GM19372 (cell line): ENCODE measurements around the gene LRRC36.

Experiments used
- ATAC-seq: cut with Tn5 transposase; IDR thresholded peaks from one replicate; pipeline ENCODE4 v1.9.1; 2021; ENCODE audit warnings: mild to moderate bottlenecking, low read depth, moderate library complexity; ENCODE audit not compliant: unreplicated experiment

Gene LRRC36, protein sequence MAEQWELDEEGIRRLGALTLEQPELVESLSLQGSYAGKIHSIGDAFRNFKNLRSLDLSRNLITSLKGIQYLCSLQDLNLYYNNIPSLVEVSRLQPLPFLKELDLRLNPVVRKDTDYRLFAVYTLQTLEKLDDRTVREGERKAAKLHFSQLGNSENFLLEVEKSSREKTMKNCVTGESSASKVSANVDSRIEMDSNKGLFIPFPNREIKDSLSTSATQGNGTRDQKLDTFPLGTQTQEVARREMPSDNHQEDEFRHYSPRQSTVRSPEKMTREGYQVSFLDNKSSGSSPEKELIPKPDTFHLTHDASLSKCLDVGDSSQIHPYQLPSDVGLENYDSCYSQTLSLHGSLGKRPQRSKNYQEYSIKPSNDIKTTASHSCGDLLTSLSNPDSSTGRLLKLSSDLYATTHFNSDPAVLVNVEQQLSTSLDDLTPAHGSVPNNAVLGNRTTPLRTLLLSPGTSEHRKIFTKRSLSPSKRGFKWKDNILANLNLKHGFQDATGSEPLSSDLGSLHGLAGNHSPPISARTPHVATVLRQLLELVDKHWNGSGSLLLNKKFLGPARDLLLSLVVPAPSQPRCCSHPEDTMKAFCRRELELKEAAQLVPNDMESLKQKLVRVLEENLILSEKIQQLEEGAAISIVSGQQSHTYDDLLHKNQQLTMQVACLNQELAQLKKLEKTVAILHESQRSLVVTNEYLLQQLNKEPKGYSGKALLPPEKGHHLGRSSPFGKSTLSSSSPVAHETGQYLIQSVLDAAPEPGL

DNA sequence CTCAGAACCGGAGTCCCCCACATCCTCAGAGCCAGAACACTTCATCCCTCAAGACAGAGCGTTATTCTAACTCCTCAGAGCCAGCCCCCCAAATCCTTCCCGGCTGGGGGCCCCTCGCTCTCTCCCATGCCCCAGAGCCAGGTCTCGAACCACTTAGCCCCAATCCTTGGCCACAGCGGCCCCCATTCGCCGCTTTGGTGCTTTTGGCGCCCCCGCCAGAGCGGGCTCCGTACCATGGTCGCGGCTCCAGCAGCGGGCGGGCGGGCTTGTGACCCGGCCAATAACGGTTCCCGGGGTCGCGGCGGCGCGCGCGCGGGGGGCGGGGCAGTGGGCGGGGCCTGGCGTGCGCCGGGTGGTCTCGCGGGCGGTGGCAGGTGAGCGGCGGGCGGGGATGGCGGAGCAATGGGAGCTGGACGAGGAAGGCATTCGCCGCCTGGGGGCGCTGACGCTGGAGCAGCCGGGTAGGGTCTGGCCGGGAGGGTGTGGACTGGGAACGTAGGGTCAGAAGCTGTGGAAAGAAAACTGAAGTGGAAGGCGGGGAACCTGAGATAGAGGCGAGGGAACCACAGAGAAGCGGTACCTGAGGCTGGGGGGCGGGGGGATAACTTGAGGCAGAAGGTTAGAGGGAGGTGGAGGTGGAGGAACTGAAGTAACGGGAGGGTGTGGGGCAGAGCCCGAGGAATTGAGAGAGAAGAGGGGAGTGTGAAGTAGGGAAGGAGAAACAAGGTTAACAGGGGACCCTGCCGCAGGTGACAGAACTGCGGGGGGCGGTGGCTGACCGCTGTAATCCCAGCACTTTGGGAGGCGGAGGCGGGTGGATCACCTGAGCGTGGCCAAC is at the start of gene LRRC36, which contains the start of gene KCTD19:
LRRC36 (plus strand) TSS at position 344 of the 838 bp plus-strand sequence; CDS start at position 392, 48 bp downstream.
KCTD19 (minus strand) TSS at position 270 of the 838 bp plus-strand sequence; CDS start at position 236, 34 bp downstream.
- ATAC-seq: no peak

DNA sequence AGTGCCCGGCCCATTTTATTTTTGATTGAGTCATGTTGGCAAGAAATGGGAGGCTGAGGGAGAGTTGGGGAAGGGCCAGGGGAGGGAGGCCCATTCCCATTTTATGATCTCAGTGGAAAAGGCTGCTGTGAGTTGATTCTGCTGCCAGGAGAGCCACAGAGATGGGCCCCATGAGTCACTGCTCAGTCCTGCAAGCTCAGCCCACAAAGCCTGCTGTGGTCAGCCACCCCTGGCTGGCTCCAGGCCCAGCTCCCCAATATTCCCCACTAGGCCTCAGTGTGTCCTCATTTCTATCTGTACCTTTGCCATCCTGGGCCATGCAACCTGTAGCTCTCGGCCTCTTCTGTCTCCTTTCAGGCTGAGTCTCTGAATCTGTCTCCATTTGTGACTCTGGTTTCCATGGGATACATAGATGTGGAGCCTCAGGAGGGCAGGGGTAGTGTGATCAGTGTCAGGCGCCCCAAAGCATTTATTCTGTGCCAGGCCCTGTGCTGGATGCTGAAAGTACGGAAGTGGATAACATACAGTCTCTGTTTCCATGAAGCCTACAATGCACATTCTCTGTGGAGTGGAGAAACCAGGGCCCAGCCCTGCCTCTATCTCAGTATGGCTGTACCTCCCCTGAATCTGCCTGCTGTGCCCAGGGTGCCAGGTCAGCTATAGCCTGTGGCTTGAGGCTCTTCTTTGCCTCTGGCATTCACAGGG is 49.2 kb upstream of the LRRC36 start:
- ATAC-seq: no peak

GRCh38 chr16:67277999-67278772 is 48.4 kb upstream of the LRRC36 start:
- no peak for ATAC-seq

DNA sequence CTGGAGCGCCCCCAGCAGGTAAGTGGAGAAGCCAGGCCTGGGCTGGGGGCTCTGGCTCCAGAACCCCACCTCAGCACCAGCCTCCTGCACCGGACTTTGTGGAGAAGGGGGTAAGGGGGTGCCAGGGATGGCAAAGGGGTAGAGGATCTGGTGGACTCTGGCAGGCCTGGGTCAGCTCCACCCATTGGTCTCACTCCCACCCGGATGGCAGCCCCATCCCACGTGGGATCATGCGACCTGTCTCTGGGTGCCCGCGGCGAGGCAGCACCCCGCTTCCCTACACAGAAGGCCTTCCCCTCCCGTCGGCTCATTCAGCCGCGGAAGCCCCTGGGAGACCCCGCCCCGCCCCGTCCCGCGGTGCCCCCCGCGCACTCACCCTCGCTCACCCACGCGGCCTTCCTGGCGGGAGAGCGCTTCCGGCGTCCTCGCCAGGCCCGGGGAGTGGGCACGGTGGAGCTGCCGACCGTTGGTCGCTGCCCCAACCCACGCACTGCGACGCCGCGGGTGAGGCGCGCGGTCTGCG is 47.8 kb upstream of the LRRC36 start:
- ATAC-seq: peak; percentile 40

GRCh38 chr16:67279296-67280089 is 47.1 kb upstream of the LRRC36 start, which contains the start of gene PLEKHG4:
Gene PLEKHG4, plus strand, starts transcription at chr16:67279532. Its CDS starts 513 bp downstream, at chr16:67280045.
- peak; percentile 83 for ATAC-seq

DNA sequence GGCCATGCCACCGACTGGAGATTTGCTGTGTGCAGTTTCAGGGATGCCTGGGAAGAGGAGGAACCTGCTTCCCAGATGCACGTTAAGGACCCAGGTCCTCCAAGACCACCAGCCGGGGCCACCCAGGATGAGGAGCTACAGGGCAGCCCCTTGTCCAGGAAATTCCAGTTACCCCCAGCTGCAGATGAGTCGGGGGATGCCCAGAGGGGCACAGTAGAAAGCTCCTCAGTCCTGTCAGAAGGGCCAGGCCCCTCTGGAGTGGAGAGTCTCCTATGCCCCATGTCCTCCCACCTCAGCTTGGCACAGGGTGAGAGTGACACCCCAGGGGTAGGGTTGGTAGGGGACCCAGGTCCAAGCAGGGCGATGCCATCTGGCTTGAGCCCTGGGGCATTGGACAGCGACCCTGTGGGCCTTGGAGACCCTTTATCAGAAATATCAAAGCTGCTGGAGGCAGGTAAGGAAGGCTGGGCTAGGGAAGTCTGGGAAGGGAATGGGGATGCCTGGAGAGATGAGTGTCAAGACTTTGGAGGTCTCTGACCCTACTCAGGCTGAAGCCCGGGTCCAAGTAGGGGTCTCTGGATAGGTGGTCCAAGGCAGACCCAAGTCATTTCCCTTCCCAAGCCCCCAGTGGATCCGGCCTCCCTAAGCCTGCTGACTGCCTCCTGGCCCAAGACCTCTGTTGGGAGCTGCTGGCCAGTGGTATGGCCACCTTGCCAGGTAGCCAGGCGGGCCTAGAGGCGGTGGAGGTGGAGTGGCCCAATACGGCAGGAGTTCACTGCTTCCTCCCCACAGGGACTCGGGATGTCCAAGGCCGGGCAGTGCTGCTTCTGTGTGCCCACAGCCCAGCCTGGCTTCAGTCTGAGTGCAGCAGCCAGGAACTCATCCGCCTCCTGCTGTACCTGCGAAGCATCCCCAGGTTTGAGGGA is 46.3 kb upstream of the LRRC36 start:
- ATAC-seq: no peak

DNA sequence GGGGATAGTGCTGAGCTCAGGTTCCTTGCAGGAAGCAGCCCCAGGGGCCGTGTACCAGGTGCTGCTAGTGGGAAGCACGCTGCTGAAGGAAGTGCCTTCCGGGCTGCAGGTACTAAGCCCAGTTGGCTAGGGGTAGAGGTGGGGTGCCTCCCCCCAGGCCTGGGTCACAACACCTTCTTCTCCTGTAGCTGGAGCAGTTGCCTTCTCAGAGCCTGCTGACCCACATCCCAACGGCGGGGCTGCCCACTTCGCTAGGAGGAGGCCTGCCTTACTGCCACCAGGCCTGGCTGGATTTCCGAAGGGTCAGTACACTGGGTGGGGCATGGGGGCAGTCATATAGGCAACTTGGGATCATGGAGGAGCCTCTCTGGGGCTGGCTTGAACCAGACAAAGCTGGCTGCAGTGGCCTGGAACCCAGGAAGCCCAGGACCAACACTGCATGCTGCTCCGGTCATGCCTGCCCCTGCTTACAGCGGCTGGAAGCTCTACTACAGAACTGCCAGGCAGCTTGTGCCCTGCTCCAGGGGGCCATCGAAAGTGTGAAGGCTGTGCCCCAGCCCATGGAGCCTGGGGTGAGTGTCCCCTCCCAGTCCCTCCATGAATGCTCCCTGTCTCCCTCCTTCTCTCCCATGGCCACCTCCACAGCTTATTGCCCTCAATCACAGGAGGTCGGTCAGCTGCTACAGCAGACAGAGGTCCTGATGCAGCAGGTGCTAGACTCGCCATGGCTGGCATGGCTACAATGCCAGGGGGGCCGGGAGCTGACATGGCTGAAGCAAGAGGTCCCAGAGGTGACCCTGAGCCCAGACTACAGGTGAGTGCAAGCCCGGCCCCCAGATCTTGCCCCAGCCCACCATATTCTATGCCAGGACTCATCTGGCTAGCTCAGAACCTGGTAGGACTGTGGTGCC is 44.8 kb upstream of the LRRC36 start:
- no peak for ATAC-seq

GRCh38 chr16:67282447-67282805 is 44.2 kb upstream of the LRRC36 start:
- ATAC-seq: no peak

- no peak for ATAC-seq
Measured at GRCh38 chr16:67283039-67283825, 43.4 kb upstream of the LRRC36 start.

DNA sequence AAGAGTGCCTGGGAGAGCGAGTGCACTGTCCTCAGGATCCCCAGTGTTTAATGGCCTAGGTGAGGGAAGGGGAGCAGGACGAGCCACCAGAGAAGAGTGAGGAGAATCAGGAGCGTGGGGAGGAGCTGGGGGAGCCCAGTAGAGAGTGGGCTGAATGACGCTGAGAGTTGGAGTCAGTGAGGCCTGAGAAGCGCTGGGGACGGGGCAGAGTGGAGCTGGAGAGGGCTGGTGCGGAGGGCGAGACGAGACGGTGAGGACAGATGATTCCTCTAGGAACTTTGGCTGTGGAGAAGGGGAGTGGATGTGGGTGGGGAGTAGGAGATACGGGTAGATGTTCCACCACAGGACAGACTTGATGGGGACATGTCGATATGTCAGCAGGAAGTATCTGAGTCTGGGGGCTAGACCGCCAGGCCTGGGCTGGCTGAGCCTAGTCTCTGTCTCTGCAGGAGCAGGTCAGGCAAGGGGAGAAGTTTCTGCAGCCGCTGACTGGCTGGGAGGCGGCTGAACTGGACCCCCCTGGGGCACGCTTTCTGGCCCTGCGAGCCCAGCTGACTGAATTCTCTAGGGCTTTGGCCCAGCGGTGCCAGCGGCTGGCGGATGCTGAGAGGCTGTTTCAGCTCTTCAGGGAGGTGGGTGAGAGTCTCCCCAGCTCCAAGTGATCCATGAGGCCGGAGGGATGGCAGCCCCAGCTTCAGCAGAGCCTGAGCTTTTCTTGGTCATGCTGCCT is 42.6 kb upstream of the LRRC36 start:
- ATAC-seq: no peak

GRCh38 chr16:67284699-67285646 is 41.6 kb upstream of the LRRC36 start:
- ATAC-seq: no peak

DNA sequence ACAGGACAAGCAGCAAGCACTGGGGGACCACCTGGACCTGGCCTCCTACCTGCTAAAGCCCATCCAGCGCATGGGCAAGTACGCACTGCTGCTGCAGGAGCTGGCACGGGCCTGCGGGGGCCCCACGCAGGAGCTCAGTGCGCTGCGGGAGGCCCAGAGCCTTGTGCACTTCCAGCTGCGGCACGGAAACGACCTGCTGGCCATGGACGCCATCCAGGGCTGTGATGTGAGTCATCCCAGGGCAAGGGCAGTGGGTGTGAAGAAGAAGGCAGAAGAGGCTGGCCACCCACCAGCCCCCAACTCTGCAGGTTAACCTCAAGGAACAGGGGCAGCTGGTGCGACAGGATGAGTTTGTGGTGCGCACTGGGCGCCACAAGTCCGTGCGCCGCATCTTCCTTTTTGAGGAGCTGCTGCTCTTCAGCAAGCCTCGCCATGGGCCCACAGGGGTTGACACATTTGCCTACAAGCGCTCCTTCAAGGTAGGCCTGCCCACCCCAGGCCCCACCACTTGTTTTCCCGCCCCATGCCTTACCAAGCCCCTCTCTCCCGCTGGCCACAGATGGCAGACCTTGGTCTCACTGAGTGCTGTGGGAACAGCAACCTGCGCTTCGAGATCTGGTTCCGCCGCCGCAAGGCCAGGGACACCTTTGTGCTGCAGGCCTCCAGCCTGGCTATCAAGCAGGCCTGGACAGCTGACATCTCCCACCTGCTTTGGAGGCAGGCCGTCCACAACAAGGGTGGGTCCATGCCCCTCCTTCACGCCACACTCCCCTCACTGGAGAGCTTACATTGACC is 40.0 kb upstream of the LRRC36 start:
- no peak for ATAC-seq

GRCh38 chr16:67287960-67288359 is 38.7 kb upstream of the LRRC36 start:
- ATAC-seq: no peak
